GM12865 (cell line): ENCODE results near the gene ATP5ME.
"Not testable (repeated sequence)": the region's sequence is repeated elsewhere in the genome, so short reads cannot be mapped to it uniquely, and the experiment has no call there.

Experiments
- DNase-seq: peaks from one replicate; pipeline ENCODE4 v3.0.0; 2010; ENCODE audit warnings: low read depth
- H3K4me3 ChIP-seq: 2 replicates; pipeline ENCODE4 v1.5.1; 2011; ENCODE audit warnings: mild to moderate bottlenecking, low read depth, low read length, control low read depth
- CTCF ChIP-seq: IDR thresholded peaks from 2 replicates; pipeline ENCODE4 v1.5.1; 2011; ENCODE audit warnings: low read length, control low read depth, low read depth, inconsistent platforms; ENCODE audit not compliant: insufficient read depth; ENCODE audit errors: missing control alignments

The ATP5ME gene

GRCh38 chr4:704198-704891, 30.3 kb upstream of the ATP5ME start:
- H3K4me3 ChIP-seq: no peak overlapping the region
- no peak for DNase-seq
- no peak for TF ChIP-seq CTCF

- no peak overlapping the region for H3K4me3 ChIP-seq
- TF ChIP-seq CTCF: no peak
- DNase-seq: no peak
Observed at GRCh38 chr4:703336-704197, 29.5 kb upstream of the ATP5ME start.

GRCh38 chr4:702618-703048, 28.6 kb upstream of the ATP5ME start:
- H3K4me3 ChIP-seq: no peak overlapping the region
- no peak for DNase-seq
- TF ChIP-seq CTCF: no peak

GRCh38 chr4:700587-701264, 26.6 kb upstream of the ATP5ME start:
- no peak for DNase-seq
- H3K4me3 ChIP-seq: no peak overlapping the region
- no peak for TF ChIP-seq CTCF

- TF ChIP-seq CTCF: no peak
- no peak overlapping the region for H3K4me3 ChIP-seq
- DNase-seq: no peak
Observed at GRCh38 chr4:699816-700580, 25.9 kb upstream of the ATP5ME start.

- not testable (repeated sequence) for DNase-seq, H3K4me3 ChIP-seq
Observed at GRCh38 chr4:694341-694940, 20.4 kb upstream of the ATP5ME start.
